GM12872 (cell line): Measurements from ENCODE around the gene GHRH.

Experiments
- TF ChIP-seq, protein P1 (sequence below): IDR thresholded peaks from 3 replicates; pipeline ENCODE4 v1.5.1; 2011; ENCODE audit warnings: low read depth, mild to moderate bottlenecking, low read length, moderate library complexity; ENCODE audit not compliant: insufficient read depth

Gene GHRH

DNA sequence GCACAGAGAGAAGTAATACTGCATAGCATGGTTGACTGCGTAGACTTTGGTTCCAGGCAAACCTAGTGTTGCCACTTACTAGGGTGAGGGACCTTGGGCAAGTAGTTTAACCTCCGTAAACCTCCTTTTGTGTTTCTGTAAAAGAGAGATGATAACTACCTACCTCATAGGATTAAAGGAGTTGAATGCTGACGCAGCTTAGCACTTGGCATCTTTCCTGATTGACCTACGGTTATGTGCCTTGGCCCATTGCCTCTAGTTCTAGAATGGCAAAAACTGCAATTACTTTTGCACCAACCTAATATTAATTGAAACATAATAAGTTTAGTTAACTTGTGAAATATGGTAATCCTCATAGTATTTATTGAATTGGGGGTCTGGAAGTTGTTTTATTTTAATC, 19.1 kb downstream of the GHRH start:
- TF ChIP-seq, protein P1, sequence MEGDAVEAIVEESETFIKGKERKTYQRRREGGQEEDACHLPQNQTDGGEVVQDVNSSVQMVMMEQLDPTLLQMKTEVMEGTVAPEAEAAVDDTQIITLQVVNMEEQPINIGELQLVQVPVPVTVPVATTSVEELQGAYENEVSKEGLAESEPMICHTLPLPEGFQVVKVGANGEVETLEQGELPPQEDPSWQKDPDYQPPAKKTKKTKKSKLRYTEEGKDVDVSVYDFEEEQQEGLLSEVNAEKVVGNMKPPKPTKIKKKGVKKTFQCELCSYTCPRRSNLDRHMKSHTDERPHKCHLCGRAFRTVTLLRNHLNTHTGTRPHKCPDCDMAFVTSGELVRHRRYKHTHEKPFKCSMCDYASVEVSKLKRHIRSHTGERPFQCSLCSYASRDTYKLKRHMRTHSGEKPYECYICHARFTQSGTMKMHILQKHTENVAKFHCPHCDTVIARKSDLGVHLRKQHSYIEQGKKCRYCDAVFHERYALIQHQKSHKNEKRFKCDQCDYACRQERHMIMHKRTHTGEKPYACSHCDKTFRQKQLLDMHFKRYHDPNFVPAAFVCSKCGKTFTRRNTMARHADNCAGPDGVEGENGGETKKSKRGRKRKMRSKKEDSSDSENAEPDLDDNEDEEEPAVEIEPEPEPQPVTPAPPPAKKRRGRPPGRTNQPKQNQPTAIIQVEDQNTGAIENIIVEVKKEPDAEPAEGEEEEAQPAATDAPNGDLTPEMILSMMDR = no peak

DNA sequence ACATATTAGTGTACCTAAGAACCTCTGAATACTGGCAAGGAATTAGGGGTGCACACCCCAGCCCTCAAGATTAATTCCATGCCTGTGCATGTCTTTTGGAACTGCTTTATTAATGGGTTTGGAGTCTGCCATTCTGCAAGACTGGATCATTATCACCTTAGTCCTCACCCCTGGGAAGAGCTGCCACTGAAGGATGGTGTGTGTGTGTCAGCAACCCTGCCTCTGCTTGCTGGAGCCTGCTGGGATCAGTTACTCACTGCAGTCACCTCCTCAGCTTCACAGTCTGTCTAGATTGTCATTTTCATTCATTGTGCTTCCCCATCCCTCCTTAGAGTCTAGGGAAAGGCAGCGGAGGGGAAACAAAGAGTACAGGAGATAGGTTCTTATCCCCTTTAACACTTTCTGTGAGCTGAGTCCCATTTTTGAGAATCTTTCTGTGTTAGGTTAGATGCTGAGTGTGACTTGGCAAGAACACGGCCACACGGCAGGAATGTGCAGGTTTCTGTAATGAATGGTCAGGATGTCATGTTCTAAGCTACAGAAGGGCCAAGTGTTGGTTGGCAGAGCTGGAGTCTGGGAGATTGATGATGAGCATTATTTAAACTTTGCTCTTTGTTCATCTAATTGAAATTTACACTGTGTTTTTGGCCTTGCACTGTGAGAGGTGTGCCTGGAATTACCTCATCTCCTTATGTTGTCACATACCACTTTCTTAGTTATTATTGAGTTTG, 21.1 kb downstream of the GHRH start:
- TF ChIP-seq, protein P1 = no peak

DNA sequence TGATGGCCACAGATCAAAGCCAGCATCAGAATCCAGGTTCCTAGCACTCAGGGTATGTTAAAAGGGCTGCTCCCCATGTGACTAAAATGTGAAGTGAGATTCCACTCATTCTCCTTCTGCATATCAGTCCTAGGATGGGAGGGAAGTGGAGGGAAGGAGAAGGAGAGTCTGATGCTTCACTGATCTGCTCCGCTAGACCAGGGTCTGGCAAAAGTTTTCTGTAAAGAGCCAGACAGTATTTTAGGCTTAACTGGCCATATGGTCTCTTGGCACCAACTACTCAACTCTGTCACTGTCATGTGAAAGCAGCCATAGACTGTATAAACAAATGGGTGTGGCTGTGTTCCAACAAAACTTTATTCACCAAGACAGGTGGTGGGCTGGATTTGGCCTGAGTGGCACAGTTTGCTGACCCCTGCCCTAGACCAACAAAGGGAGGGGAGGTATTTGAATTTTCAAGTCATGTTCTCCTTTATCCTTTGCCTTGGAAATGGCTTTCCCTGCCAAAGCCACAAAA, 22.6 kb downstream of the GHRH start:
- TF ChIP-seq, protein P1 = no peak

DNA sequence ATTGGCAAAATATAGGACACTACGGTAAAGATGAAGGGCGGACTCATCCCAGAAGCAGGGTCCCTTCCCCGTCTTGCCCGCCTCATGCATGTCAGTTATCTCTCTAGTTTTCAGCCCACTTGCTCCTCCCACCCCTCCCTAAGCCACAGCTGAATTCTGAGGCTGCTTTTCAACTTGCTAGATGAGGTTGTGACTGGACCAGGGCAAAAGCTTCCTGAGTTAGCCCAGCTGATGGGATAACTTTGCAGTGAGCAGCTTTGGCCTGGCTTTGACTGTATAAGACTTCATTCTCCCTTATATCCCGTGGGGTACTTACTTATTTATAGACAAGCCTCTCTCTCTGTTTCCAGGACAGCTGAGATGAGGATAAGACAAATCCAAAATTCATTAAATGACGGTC, 23.2 kb downstream of the GHRH start:
- TF ChIP-seq, protein P1 = no peak

DNA sequence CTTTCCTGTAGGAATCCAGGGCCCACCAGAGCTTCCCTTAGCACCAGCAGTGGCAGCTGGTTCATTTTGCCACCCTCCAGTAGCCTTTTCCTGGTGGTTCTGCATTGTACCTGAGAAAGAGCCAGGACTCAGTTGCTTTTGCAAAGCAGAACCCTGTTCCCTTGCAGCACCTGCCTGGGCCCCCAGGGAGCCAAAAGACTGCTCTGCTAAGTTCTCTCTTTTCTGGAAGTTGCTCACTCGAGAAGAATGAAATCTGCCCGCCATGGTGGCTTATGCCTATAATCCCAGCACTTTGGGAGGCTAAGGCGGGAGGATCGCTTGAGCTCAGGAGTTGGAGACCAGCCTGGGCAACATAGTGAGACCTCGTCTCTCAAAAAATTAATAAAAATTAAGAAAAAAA, 24.0 kb downstream of the GHRH start:
- TF ChIP-seq, protein P1 = no peak

DNA sequence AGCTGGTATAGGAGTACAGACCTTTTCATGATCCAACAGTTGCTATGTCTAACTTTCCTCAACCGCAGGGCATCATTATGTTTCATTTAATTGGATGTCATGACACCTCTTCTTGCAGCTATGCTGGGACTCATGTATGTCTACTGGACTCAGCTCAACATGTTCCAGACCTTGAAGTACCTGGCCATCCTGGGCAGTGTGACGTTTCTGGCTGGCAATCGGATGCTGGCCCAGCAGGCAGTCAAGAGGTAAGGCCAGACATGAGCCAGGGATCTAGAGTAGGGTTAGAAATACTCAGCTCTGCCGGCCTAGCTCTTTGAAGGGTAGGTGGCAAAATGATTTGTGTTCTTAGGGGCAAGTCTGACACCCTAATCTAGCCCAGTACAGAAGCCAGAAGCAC, 25.2 kb downstream of the GHRH start:
- TF ChIP-seq, protein P1 = no peak

DNA sequence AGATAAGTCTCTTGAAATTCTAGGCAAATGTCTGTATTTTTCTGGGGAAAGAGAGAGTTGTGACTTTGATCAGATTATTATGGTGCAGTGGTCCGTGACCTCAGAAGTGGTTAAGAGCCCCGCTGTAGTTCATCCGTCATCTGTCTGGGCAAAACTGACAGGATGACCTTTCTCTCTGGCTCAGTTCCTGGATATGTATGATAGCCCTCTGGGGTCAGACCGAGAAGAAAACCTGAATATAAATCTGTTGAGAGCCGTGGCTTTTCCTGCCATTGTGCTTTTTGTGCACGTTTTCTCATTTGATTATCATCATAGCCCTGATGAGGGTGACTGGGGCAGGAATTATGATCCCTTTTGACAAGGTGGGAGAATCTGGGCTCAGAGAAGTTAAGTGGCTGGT, 26.5 kb downstream of the GHRH start:
- TF ChIP-seq, protein P1 = no peak
